Ramos (cell line): ENCODE data around the gene KNDC1.
"Not testable (repeated sequence)": the region's sequence is repeated elsewhere in the genome, so short reads cannot be mapped to it uniquely, and the experiment has no call there.

Experiments
- in situ Hi-C: fragments of 300-500 bp; cut with MboI; formaldehyde crosslinking; loops from one replicate; pipeline ENCODE4 v1.14.3; 2022; ENCODE audit warnings: low sequenced_read_pairs; ENCODE audit not compliant: unreplicated experiment

Gene KNDC1

GRCh38 chr10:133174689-133175263 lies 14.8 kb downstream of the KNDC1 start:
- in situ Hi-C loops = no loop called here

- in situ Hi-C loops = not testable (repeated sequence)
Measured at GRCh38 chr10:133175624-133176023, 15.6 kb downstream of the KNDC1 start.

DNA sequence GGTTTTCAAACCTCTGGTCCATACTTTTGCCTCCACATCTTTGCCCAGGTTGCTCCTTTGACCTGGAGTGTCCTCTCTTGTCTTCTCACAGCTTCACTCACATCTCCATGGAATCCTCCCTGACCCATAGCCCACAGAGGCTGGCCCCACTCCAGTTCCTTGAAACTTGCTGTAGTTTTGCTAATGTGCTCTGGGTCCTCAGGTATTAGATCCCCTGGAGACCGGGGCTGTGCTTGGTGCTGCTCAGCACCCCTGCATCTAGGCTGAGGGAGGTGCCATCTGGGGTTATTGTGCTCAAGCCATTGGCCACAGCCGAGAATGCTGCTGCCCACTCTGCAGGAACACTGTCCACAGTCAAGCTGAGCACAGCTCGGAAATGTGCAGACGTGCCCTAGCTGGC lies 16.5 kb downstream of the KNDC1 start:
- in situ Hi-C loops = no loop called here

- in situ Hi-C loops = no loop called here
Measured at GRCh38 chr10:133177380-133178157, 17.6 kb downstream of the KNDC1 start.

DNA sequence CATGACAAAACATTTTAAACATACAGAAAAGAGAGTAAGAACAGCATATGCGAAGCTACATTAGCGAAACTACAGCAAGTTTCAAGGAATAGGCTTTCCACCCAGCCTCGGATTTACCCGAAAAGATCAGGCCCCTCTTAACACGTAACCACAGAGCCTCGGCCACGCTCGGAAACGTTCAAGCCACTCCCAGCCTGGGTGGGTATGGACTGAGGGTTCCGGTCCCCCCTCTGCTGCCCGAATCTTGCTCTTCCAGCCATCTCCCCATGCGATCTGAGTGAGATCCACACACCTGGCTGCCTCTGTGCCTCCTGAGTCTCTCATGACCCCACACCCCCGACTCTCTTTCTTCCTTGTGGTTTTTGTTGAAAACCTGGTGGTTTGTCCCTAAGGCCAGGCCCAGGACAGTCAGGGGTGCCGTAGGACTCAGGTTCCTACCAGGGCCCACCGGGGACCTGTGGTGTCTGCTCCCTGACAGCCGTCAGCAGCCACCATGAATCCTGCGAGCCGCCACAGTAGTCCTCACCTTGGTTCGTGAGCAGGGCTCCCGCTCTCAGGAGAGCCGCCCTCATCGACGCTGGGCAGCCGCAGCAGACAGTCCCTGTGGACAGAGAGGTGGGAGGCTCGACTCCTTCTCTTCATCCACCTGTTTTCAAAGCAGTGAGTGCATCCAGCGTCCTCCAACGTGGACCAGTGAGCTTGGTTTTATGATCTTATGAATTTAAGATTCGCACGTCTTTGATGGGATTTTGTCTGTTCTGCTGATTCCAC lies 18.5 kb downstream of the KNDC1 start:
- in situ Hi-C loops = no loop called here

- in situ Hi-C loops = no loop called here
Measured at GRCh38 chr10:133179128-133179520, 19.1 kb downstream of the KNDC1 start.

DNA sequence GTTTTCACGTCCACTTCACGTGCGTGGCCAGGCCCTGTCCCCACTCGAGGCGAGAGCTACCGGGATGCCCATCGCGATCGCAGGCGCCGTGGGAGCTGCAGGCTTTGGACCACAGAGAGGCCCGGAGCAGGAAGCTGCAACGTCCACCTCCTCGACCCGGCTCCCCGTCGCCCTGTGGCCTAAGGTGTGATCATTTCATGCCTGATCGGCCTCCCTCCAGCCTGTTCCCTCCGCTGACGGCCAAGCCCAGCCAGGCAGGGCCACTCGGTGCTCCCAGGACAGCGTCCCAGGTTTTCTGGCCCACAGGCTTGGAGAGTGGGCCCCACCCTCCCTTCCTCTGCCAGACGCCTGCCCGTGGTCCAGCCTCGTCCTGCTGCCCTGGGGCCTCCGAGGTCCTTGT lies 19.6 kb downstream of the KNDC1 start:
- in situ Hi-C loops = no loop called here

GRCh38 chr10:133180192-133180964 lies 20.4 kb downstream of the KNDC1 start:
- in situ Hi-C loops = no loop called here

DNA sequence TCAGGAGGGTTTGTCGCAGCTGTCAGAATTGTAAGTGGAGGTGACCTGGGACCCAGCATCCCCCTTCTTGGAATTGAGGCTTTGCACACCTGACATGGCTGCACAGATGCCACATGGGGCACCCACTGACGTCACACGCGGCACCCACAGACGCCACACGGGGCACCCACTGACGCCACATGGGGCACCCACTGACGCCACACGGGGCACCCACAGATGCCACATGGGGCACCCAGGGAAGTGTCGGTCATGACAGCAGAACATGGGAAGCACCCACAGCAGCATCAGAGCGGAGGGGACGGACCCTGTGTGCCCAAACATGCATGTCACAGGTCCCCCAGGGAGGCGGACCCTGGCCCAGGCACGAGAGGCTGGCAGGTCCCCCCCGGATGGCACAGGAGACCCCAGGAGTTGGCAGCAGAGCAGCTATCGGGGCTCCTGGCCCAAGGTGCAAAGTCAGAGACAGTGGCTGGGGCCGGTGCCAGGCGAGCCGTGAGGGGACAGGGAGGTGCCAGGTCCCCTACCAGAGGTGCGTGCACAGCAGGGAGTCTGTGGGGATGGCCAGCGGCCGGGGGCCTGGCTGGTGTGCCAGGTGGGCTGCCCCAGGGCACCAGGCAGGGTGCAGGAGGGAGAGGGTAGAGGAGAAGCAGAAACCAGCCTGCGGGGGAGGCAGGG lies 21.1 kb downstream of the KNDC1 start:
- in situ Hi-C loops = no loop called here

- in situ Hi-C loops = no loop called here
Measured at GRCh38 chr10:133182190-133182589, 22.2 kb downstream of the KNDC1 start.

DNA sequence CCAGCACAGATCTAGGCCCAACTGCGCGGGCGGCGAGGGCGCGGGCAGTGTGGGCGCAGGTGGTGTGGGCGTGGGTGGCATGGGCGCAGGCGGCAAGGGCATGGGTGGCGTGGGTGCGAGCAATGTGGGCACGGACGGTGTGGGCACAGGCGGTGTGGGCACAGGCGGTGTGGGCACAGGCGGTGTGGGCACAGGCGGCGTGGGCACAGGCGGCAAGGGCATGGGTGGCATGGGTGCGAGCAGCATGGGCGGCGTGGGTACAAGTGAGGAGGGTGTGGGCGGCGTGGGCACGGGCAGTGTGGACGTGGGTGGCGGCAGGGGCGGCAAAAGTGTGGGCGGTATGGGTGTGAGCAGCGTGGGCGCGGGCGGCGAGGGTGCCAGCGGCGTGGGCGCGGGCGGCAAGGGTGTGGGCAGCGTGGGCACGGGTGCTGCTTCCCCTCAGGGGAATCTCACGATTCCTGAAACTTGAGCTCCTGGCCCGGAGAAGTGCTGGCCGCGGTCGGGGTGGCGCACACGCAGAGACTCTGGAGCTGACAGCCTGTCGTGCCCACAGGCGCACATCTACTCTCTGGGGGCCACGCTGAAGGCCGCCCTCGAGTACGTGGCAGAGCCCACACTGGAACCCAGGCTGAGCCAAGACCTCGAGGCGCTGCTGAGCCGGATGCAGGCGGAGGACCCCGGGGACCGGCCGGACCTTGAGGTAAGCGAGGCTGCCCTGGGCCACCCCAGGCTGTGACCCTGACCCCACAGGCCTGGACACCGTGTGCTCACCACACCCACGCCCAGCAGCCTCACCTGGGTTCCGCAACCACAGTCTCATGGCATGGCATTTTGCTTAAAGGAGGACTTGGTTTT lies 23.0 kb downstream of the KNDC1 start:
- in situ Hi-C loops = no loop called here

GRCh38 chr10:133183646-133184378 lies 23.8 kb downstream of the KNDC1 start:
- in situ Hi-C loops = no loop called here

GRCh38 chr10:133184591-133185244 lies 24.7 kb downstream of the KNDC1 start:
- in situ Hi-C loops = no loop called here

DNA sequence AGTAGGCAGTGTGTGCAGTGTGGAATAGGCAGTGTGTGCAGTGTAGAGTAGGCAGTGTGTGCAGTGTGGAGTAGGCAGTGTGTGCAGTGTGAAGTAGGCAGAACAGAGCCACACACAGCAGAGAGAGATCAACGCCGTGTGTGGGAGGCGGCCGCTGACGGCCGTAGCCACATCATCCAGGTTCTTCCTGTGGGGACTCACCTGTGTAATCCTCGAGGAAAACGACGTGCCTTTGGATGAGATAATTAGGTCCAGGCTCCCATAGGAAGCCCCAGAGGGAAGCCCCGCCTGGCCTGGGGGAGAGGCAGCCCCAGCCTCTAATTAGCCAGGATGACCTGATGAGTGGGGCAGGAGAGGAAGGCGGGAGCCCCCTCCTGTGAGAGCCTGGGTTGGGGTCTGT lies 25.4 kb downstream of the KNDC1 start:
- in situ Hi-C loops = no loop called here

GRCh38 chr10:133185916-133186315 lies 25.9 kb downstream of the KNDC1 start:
- in situ Hi-C loops = no loop called here

- in situ Hi-C loops = no loop called here
Measured at GRCh38 chr10:133186416-133187090, 26.5 kb downstream of the KNDC1 start.

- in situ Hi-C loops = no loop called here
Measured at GRCh38 chr10:133187091-133187905, 27.3 kb downstream of the KNDC1 start.
